Measurements from ENCODE around the gene TCEANC2.
"Not testable (repeated sequence)": the region's sequence is repeated elsewhere in the genome, so short reads cannot be mapped to it uniquely, and the experiment has no call there.

DNA sequence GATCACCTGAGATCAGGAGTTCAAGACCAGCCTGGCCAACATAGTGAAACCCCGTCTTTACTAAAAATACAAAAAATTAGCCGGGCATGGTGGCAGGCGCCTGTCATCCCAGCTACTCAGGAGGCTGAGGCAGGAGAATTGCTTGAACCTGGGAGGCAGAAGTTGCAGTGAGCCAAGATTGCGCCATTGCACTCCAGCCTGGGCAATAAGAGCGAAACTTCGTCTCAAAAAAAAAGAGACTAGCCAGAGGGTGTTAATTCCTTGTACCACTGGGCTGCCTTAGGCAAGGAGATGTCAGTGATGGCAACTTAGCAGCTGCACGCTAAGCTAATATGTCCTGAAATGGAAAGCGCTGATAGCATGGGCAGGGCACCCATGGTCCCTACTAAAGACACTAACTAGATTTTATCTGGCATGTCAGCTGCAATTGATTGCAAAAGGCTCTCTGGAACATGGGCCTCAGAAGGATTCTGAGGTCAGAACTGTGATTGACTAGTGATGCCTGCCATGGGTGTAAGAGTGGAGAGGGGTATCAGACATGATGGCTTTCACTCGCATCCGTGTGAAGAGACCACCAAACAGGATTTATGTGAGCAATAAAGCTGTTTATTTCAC, 33.7 kb upstream of the TCEANC2 start:
- TF ChIP-seq, protein P1, sequence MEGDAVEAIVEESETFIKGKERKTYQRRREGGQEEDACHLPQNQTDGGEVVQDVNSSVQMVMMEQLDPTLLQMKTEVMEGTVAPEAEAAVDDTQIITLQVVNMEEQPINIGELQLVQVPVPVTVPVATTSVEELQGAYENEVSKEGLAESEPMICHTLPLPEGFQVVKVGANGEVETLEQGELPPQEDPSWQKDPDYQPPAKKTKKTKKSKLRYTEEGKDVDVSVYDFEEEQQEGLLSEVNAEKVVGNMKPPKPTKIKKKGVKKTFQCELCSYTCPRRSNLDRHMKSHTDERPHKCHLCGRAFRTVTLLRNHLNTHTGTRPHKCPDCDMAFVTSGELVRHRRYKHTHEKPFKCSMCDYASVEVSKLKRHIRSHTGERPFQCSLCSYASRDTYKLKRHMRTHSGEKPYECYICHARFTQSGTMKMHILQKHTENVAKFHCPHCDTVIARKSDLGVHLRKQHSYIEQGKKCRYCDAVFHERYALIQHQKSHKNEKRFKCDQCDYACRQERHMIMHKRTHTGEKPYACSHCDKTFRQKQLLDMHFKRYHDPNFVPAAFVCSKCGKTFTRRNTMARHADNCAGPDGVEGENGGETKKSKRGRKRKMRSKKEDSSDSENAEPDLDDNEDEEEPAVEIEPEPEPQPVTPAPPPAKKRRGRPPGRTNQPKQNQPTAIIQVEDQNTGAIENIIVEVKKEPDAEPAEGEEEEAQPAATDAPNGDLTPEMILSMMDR (IDR thresholded peaks at IDR 0.05) = not testable (repeated sequence)
- not testable (repeated sequence) for TF ChIP-seq POLR2A (IDR thresholded peaks at IDR 0.05)

Data from thyroid gland (tissue), 4 donors.